Thyroid gland (tissue), 4 donors: ENCODE measurements around the gene XPO1. TPM values are rescaled to one million over a fixed set of nuclear protein-coding genes. Genes with fewer than 3 reads are reported as not detected.

Experiments used
- DNase-seq, 2 donors: peaks; one replicate each; pipeline ENCODE4 v3.0.0-alpha.2; 2019
- H3K27ac ChIP-seq, 3 donors: fragments of 200-600 bp; sonication (generic); 1 replicate in 2 of 3; 2 replicates in 1 of 3; pipeline ENCODE4 v1.5.1; 2016 to 2019; ENCODE audit warnings: mild to moderate bottlenecking in 1 of 3, moderate library complexity in 1 of 3
- H3K27me3 ChIP-seq: fragments of 200-600 bp; sonication (generic); one replicate; pipeline ENCODE4 v1.5.1; 2019
- H3K36me3 ChIP-seq, 2 donors: fragments of 200-600 bp; sonication (generic); one replicate each; pipeline ENCODE4 v1.5.1; 2016 to 2019
- H3K4me1 ChIP-seq, 2 donors: fragments of 200-600 bp; sonication (generic); one replicate each; pipeline ENCODE4 v1.5.1; 2017 to 2019
- H3K4me3 ChIP-seq, 3 donors: fragments of 200-600 bp; sonication (generic); replicated peaks in 1 of 3; 1 replicate in 2 of 3; 2 replicates in 1 of 3; pipeline ENCODE4 v1.5.1; 2016; ENCODE audit warnings: mild to moderate bottlenecking in 1 of 3
- H3K9me3 ChIP-seq: fragments of 200-600 bp; sonication (generic); one replicate; pipeline ENCODE4 v1.5.1; 2017
- POLR2A ChIP-seq, 2 donors: fragments of 450-650 bp; IDR thresholded peaks; one replicate each; pipeline ENCODE4 v1.6.1; 2017; ENCODE audit warnings: antibody characterized with exemption in 2 of 2, mild to moderate bottlenecking in 2 of 2, moderate library complexity in 1 of 2
- WGBS, 2 donors: methylation state at CpG; one replicate each; pipeline ENCODE4 v1.1.5; 2017; 5-methylcytosine and 5-hydroxymethylcytosine counted together
- intact Hi-C: fragments of 100-400 bp; cut with DNase I; formaldehyde crosslinking; loops from one replicate; pipeline ENCODE4 v1.15.1; 2023
- total RNA-seq, 4 donors: library from RNA; depleted of rRNA; stranded (reverse); fragments of >200 nt; gene quantifications; one replicate each; pipeline ENCODE4 v1.2.3, GENCODE V29; 2016
- TF ChIP-seq, protein P1 (sequence below), 6 experiments: fragments of 200-600 bp in 3 of 6; fragments of 450-650 bp in 3 of 6; sonication (generic) in 3 of 6; IDR thresholded peaks; one replicate each; pipeline ENCODE4 v1.5.1; 2016 to 2019; ENCODE audit warnings: antibody characterized with exemption in 6 of 6, mild to moderate bottlenecking in 2 of 6, inconsistent platforms in 1 of 6, moderate library complexity in 1 of 6

Gene XPO1
- total RNA-seq, 4 donors from 2014 or later: 104 to 128 (median 118) TPM

DNA sequence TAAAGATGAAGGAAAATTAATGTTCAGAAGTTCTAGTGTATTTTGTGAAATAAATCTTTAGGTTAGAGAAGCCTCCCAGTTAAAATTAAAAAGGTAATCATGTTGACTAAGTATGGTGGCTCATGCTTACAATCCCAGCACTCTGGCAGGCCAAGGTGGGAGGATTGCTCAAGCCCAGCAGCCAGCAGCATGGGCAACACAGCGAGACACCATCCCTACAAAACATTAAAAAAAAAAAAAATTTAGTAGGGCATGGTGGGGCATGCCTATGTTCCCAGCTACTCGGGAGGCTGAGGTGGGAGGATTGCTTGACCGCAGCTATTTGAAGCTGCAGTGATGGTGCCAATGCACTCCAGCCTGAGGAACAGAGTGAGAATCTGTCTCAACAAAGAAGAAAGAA is 17.9 kb downstream of the XPO1 start:
- H3K9me3 ChIP-seq: no peaks in the 10 kb centered on the region
- H3K4me3 ChIP-seq: no peak overlapping the region
- intact Hi-C loops: no loop called here
- DNase-seq: no peak
- no peaks in the 10 kb centered on the region for H3K27me3 ChIP-seq
- no peaks in the 10 kb centered on the region for H3K4me1 ChIP-seq
- no peak for TF ChIP-seq POLR2A (IDR thresholded peaks at IDR 0.05)
- TF ChIP-seq, protein P1, sequence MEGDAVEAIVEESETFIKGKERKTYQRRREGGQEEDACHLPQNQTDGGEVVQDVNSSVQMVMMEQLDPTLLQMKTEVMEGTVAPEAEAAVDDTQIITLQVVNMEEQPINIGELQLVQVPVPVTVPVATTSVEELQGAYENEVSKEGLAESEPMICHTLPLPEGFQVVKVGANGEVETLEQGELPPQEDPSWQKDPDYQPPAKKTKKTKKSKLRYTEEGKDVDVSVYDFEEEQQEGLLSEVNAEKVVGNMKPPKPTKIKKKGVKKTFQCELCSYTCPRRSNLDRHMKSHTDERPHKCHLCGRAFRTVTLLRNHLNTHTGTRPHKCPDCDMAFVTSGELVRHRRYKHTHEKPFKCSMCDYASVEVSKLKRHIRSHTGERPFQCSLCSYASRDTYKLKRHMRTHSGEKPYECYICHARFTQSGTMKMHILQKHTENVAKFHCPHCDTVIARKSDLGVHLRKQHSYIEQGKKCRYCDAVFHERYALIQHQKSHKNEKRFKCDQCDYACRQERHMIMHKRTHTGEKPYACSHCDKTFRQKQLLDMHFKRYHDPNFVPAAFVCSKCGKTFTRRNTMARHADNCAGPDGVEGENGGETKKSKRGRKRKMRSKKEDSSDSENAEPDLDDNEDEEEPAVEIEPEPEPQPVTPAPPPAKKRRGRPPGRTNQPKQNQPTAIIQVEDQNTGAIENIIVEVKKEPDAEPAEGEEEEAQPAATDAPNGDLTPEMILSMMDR (IDR thresholded peaks at IDR 0.05): no peak
- peaks cover 0 to 20% of the 10 kb centered on the region in 2 donors for H3K36me3 ChIP-seq
- WGBS, 2 donors: 94 to 96% methylated on average over 3 of the region's 3 CpGs
- H3K27ac ChIP-seq: no peak overlapping the region

DNA sequence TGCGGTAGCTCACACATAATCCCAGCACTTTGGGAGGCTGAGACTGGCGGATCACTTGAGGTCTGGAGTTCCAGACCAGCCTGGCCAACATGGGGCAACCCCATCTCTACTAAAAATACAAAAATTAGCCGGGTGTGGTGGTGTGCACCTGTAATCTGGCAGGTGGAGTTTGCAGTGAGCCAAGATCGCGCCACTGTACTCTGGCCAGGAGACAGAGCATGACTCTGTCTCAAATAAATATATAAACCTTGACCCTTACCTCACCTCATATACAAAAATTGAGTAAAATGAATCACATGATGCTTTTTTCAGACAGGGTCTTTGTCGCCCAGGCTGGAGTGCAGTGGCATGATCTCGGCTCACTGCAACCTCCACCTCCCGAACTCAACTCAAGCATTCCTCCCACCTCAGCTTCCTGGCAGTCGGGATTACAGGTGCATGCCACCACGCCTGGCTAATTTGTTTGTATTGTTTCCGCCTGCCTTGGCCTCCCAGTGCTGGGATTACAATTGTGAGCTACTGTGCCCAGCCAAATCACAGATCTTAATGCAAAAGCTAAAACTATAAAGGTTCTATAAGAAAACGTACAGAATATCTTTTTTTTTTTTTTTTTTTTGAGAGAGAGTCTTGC is 25.3 kb downstream of the XPO1 start:
- Histone ChIP-seq H3K36me3 (peaks cover 5 to 16% of the 10 kb centered on the region in 2 donors), H3K27me3 (no peaks in the 10 kb centered on the region), H3K4me1 (no peaks in the 10 kb centered on the region), H3K4me3 (no peak overlapping the region), H3K9me3 (no peaks in the 10 kb centered on the region), H3K27ac (no peak overlapping the region)
- peak; percentile 20 to 46 for DNase-seq
- intact Hi-C loops: no loop called here
- 73 to 76% methylated on average over 12 of the region's 12 CpGs for WGBS, 2 donors
- TF ChIP-seq, protein P1 (IDR thresholded peaks at IDR 0.05): no peak
- no peak for TF ChIP-seq POLR2A (IDR thresholded peaks at IDR 0.05)

DNA sequence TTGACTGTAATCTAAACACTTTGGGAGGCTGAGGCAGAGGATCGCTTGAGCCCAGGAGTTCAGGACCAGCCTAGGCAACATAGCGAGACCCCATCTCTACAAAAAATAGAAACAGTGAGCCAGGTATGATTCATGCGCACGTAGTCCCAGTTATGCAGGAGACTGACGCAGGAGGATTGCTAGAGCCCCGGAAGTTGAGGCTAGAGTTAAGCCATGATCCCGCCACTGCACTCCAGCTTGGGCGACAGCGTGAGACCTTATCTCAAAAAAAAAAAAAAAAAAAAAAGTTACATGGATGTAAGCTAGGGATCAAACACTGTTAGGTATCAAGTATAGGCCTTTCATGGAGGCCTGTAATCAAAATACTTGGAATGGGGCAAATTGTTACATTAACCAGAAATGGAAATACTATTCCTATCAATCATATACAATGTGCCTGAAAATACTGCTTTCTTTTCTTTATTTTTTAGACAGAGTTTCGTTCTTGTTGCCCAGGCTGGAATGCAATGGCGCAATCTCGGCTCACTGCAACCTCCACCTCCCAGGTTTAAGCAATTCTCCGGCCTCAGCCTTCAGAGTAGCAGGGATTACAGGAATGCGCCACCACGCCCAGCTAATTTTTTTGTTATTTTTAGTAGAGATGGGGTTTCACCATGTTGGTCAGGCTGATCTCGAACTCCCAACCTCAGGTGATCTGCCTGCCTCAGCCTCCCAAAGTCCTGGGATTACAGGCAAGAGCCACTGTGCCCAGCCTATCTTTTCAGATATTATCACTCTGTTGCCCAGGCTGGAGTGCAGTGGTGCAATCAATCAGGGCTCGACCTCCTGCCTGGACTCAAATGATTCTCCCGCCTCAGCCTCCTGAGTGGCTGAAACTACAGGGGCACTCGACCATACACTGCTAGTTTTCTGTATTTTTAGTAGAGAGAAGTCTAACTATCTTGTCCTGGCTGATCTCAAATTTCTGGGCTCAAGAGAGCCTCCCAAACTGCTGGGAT is 27.2 kb downstream of the XPO1 start:
- no peak overlapping the region for H3K27ac ChIP-seq
- WGBS, 2 donors: 94 to 95% methylated on average over 19 of the region's 19 CpGs
- H3K27me3 ChIP-seq: no peaks in the 10 kb centered on the region
- intact Hi-C loops: no loop called here
- H3K9me3 ChIP-seq: no peaks in the 10 kb centered on the region
- peaks cover 5 to 12% of the 10 kb centered on the region in 2 donors for H3K36me3 ChIP-seq
- H3K4me3 ChIP-seq: no peak overlapping the region
- DNase-seq: no peak
- TF ChIP-seq, protein P1 (IDR thresholded peaks at IDR 0.05): no peak
- no peak for TF ChIP-seq POLR2A (IDR thresholded peaks at IDR 0.05)
- H3K4me1 ChIP-seq: no peaks in the 10 kb centered on the region

DNA sequence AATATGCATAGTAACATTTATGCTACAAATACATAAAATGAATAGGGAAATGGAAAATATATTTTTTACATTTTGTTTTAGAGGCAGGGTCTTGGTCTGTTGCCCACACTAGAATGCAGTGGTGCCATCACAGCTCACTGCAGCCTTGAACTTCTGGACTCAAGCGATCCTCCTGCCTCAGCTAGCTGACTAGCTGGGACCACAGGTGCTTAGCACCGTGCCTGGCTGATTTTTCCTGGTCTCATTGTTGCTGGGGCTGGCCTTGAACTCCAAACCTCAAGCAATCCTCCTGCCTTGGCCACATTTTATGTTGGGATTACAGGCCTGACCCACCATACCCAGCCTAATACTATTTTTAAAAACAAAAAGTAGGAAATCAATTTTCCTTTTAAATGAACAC is 33.2 kb downstream of the XPO1 start:
- intact Hi-C loops: no loop called here
- no peak overlapping the region for H3K4me3 ChIP-seq
- H3K27me3 ChIP-seq: no peaks in the 10 kb centered on the region
- H3K27ac ChIP-seq: no peak overlapping the region
- H3K9me3 ChIP-seq: no peaks in the 10 kb centered on the region
- no peak for TF ChIP-seq POLR2A (IDR thresholded peaks at IDR 0.05)
- TF ChIP-seq, protein P1 (IDR thresholded peaks at IDR 0.05): no peak
- H3K4me1 ChIP-seq: no peaks in the 10 kb centered on the region
- DNase-seq: no peak
- H3K36me3 ChIP-seq: no peaks in the 10 kb centered on the region
- WGBS, 2 donors: 83 to 93% methylated on average over 2 of the region's 2 CpGs

DNA sequence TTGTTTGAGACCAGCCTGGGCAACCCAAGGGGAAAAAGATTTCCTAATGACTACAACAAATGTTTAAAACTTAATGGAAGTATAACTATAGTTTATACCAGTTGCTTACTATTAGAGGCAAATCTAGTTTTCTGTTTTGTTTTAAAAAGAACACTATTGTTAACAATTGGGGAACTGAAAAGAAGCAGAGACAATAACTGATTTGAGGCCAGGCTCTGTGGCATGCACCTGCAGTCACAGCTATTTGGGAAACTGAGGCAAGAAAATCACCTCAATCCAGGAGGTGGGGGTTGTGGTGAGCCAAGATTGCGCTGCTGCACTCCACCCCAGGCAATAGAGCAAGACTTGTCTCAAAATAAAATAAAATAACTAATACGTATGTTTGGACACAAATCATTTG is 39.1 kb downstream of the XPO1 start:
- H3K9me3 ChIP-seq: no peaks in the 10 kb centered on the region
- H3K36me3 ChIP-seq: peaks cover 23 to 32% of the 10 kb centered on the region in 2 donors
- no peak overlapping the region for H3K27ac ChIP-seq
- no peak for DNase-seq
- H3K4me3 ChIP-seq: no peak overlapping the region
- H3K4me1 ChIP-seq: no peaks in the 10 kb centered on the region
- H3K27me3 ChIP-seq: no peaks in the 10 kb centered on the region
- intact Hi-C loops: no loop called here
- 97 to 98% methylated on average over 2 of the region's 2 CpGs for WGBS, 2 donors
- no peak for TF ChIP-seq POLR2A (IDR thresholded peaks at IDR 0.05)
- TF ChIP-seq, protein P1 (IDR thresholded peaks at IDR 0.05): no peak
